Raji (cell line): Measurements from ENCODE around the gene ATP1A4.

Experiments used
- POLR2A ChIP-seq: IDR thresholded peaks from 2 replicates; pipeline ENCODE4 v1.6.1; 2011; ENCODE audit warnings: low read depth, low read length, control low read depth; ENCODE audit not compliant: insufficient read depth

ATP1A4 gene

GRCh38 chr1:160133990-160134770 is 17.2 kb upstream of the ATP1A4 start:
- no peak for TF ChIP-seq POLR2A

GRCh38 chr1:160134791-160135572 is 16.4 kb upstream of the ATP1A4 start:
- no peak for TF ChIP-seq POLR2A

- TF ChIP-seq POLR2A = no peak
Measured at GRCh38 chr1:160136121-160136925, 15.1 kb upstream of the ATP1A4 start.

GRCh38 chr1:160136926-160137200 is 14.5 kb upstream of the ATP1A4 start:
- no peak for TF ChIP-seq POLR2A

- no peak for TF ChIP-seq POLR2A
Measured at GRCh38 chr1:160137216-160137862, 14.1 kb upstream of the ATP1A4 start.

- TF ChIP-seq POLR2A = no peak
Measured at GRCh38 chr1:160139840-160140239, 11.6 kb upstream of the ATP1A4 start.

GRCh38 chr1:160143695-160144094 is 7.7 kb upstream of the ATP1A4 start:
- TF ChIP-seq POLR2A = no peak

GRCh38 chr1:160144921-160145320 is 6.5 kb upstream of the ATP1A4 start:
- TF ChIP-seq POLR2A = no peak

- no peak for TF ChIP-seq POLR2A
Measured at GRCh38 chr1:160146107-160146506, 5.3 kb upstream of the ATP1A4 start.

GRCh38 chr1:160148121-160148520 is 3.3 kb upstream of the ATP1A4 start:
- no peak for TF ChIP-seq POLR2A

GRCh38 chr1:160149233-160149632 is 2.2 kb upstream of the ATP1A4 start:
- TF ChIP-seq POLR2A = no peak

GRCh38 chr1:160149716-160150115 is 1.7 kb upstream of the ATP1A4 start:
- no peak for TF ChIP-seq POLR2A

GRCh38 chr1:160154790-160155189 is 3.4 kb downstream of the ATP1A4 start:
- TF ChIP-seq POLR2A = no peak

GRCh38 chr1:160156361-160156760 is 5.0 kb downstream of the ATP1A4 start:
- TF ChIP-seq POLR2A = no peak

GRCh38 chr1:160157174-160157573 is 5.8 kb downstream of the ATP1A4 start:
- TF ChIP-seq POLR2A = no peak
